ENCODE measurements around the gene WIZ. TPM values are rescaled to one million over a fixed set of nuclear protein-coding genes. Genes with fewer than 3 reads are reported as not detected.
"Not testable (repeated sequence)": the region's sequence is repeated elsewhere in the genome, so short reads cannot be mapped to it uniquely, and the experiment has no call there.

WIZ gene
- polyA plus RNA-seq, 3 donors = 15.3 to 37.3 (median 22.3) TPM

DNA sequence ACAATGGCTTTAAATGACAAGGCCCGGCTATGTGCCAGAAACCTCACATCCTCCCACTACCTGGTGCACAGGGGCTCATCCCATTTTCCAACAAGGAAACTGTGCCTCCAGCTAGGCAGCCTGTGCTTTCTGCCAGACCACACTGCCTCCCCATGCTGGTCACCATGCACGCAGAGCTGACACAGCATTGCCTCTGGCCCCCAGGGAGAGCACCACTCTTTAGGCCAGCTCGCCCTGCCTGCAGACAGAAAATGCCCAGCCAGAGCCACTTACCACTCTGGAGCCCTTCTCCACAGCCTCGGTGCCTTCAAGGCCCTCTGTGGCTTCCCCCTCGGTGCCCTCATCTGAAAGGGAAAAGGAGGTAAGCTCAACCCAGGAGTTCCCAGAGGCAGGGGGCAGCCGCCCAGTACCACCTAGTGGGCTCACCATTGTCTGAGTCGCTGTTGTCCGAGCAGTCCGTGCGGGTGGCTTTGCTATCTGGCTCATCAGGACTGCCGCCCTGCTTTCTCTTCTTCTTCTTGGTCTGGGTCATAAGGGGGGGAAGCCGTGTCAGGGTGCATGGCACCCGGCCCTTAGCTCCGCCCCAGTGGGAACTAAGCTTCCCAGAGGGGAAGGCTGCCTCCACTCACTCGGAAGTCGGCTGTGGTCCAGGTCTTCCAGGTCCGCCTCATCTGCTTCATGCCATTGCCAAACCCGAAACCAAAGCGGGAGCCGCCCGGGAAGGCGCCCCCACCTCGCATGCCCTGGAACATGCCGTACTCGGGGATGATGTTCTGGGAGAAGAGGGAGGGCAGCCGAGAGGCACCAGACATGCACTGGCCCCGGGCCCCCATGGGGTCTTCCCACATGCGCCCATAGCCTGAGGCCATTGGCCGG lies 49.0 kb downstream of the WIZ start:
- no peak overlapping the region for H3K27ac ChIP-seq (ENCODE audit: low read depth, low read length)
- 78 to 87% (median 84%) methylated on average over 29 of the region's 29 CpGs for WGBS, 3 donors

DNA sequence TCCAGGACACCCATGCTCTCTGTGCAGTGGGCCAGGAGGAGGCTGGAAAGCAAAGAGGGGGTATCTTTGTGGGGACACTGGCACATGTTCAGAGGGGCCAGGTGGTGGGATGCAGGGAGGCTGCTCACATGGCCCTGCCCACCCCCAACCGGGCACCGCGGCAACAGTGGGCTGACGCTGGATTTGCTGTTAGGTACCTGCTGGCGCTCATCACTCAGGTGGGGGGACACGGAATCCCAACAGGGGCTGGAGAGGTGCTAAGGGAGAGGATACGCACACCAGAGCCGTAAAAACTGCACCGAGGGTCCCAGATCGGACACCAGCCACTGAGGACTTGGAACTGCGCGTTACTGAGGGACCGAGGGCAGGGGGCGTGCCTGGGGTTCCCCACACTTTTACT lies 50.1 kb downstream of the WIZ start:
- WGBS, 3 donors = 92 to 97% (median 95%) methylated on average over 14 of the region's 14 CpGs
- no peak overlapping the region for H3K27ac ChIP-seq (ENCODE audit: low read depth, low read length)

DNA sequence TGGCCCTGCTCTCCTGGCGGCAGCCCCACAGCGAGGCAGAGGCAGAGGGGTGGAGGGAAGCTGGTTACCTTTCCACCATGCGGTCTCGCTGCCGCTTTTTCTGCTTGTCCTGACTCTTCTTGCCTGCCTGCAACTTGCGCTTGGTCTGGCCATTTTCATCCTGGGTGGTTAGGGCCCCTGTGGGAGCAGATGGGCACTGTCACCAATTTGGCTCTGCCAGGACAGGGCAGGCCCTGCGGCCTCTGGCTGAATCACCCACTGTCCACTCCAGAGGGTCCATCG lies 50.6 kb downstream of the WIZ start:
- H3K27ac ChIP-seq (ENCODE audit: low read depth, low read length) = no peak overlapping the region
- WGBS, 3 donors = 94 to 96% (median 95%) methylated on average over 8 of the region's 8 CpGs

DNA sequence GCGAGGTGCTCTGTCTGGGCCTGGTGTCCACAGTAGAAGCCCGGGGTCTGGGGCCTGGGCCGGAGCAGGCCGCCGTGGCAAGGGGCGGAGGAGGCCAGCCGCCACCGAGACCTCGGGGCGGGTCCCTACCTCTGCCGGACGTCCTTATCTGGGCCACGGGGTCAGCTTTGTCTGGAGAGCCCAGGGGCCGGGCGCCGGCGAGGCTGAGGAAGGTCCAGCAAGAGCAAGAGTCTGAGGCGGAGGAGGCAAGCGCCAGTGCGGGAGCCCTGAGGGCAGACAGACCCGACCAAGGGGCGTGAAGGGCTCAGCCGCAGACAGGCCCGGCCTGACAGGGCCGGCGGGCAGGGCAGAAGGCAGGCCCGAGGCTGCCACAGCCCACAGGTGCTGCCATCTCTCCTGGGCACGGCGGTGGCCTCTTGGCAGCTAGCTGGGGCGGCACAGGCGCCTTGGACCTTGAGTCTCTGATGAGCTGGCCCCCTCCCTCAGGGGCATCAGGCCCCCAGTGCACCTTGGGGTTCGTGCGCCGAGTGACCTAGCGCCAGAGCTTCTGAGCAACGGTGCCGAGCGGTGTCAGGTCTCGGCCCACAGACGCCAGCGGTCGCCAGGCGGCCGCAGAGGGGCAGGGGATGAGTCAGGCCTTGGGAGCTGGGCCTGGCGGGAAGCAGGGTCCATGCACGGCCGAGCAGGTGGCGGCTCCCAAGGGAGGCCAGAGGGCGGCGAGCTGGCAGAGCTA lies 51.1 kb downstream of the WIZ start:
- WGBS, 3 donors = 91 to 94% (median 93%) methylated on average over 37 to 50 of the region's 50 CpGs
- no peak overlapping the region for H3K27ac ChIP-seq (ENCODE audit: low read depth, low read length)

DNA sequence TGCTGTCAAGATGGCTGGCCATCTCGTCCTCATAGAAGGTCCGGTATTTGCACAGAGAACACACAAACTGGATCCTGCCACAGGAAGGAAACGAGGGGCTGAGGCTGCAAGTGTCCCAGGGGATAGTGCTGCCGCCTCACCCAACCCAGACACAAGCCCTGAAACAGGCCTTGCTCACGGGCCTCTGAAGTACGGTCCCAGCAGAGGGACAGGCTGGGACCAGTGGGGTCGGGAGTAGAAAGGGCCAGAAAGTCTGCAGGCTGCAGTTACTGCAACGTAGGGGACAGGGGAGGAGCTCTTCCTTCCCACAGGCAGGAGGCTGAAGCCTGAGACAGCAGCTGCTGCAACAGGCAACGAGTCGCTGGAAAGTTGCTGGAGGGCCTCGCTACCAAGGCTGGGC lies 52.0 kb downstream of the WIZ start:
- 70 to 84% (median 79%) methylated on average over 11 of the region's 11 CpGs for WGBS, 3 donors
- no peak overlapping the region for H3K27ac ChIP-seq (ENCODE audit: low read depth, low read length)

DNA sequence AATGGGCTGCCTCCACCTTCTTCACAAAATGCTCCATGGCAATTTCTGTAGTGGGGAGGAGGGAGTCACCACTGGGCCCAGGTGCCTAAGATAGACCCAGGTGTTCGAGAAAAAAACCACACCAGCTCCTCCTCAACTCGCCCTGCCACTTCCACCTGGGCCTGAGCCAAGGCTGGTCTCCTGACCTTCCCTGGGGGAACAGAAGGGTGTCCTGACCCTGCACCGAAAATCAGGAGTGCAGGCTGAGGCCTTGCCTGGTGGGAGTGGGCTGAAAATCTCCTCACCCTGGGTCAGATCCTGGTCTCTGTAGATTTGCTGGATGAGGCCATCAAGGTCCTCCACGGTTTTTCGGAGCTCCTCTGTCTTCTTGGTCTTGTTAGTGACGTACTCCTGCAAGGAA lies 52.5 kb downstream of the WIZ start:
- 84 to 88% (median 87%) methylated on average over 6 of the region's 6 CpGs for WGBS, 3 donors

DNA sequence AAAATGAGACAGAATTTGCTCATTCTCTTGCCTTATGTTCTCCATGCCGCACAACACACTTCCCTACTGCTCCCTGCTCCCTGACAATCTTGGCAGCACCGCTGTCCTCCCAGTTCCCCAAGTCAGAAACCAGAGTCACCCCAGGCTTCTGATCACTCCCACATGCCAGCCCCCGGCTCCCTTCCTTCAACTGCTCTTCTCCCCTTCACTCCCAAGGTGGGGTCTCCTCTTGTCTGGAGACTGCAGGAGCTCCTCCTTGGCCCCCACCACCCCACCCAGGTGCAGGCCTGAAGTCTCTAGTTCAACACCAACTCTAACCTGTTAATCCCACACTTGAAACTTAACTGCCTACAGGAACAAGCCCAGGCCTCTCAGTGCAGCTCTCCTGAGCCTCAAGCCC lies 53.3 kb downstream of the WIZ start:
- WGBS, 3 donors = 93 to 97% (median 96%) methylated on average over 3 of the region's 3 CpGs
- no peak overlapping the region for H3K27ac ChIP-seq (ENCODE audit: low read depth, low read length)

More for the DNA sequence above, 52.5 kb downstream of the WIZ start:
- no peak overlapping the region for H3K27ac ChIP-seq (ENCODE audit: low read depth, low read length)

DNA sequence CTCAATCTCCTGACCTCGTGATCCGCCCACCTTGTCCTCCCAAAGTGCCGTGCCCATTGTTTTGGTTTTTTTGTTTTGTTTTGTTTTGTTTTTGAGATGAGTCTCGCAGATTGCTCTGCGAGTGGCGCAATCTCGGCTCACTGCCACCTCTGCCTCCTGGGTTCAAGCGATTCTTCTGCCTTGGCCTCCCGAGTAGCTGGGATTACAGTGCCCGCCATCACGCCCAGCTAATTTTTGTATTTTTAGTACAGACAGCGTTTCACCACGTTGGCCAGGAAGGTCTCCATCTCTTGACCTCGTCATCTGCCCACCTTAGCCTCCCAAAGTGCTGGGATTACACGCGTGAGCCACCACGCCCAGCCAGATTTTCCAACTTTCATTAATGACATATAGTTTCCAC lies 54.5 kb downstream of the WIZ start:
- WGBS, 3 donors = 93% methylated on average over 17 of the region's 17 CpGs
- H3K27ac ChIP-seq (ENCODE audit: low read depth, low read length) = not testable (repeated sequence)

DNA sequence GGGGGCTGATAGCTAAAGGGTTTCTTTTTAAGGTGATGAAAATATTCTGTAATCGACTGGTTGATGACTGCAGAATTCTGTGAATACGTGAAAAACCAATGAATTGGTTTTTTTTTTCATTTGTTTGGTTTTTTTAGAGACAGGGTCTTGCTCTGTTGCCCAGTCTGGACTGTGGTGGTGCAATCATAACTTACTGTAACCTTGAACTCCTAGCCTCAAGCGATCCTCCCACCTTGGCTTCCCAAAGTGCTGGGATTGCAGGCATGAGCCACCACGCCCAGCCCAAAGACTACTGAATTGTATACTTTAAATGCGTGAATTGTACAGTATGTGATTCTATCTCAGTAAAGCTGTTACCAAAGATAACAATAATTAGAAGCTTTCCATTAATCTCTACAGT lies 55.3 kb downstream of the WIZ start:
- WGBS, 3 donors = 93 to 94% (median 94%) methylated on average over 5 of the region's 5 CpGs
- no peak overlapping the region for H3K27ac ChIP-seq (ENCODE audit: low read depth, low read length)

DNA sequence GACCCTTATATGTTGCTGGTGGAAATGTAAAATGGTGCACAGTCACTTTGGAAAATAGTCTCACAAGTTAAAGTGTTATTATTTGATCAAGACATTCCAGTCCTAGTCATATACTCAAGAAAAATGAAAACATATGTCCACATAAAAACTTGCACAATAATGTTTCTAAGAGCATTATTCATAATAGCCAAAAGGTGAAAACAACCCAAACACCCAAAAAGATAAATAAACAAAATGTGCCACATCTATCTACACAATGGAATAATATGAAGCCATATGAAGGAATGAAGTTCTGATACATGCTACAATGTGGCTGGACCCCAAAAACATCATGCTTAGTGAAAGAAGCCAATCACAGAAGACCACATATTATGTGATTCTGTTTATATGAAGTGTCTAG lies 55.8 kb downstream of the WIZ start:
- no peak overlapping the region for H3K27ac ChIP-seq (ENCODE audit: low read depth, low read length)

DNA sequence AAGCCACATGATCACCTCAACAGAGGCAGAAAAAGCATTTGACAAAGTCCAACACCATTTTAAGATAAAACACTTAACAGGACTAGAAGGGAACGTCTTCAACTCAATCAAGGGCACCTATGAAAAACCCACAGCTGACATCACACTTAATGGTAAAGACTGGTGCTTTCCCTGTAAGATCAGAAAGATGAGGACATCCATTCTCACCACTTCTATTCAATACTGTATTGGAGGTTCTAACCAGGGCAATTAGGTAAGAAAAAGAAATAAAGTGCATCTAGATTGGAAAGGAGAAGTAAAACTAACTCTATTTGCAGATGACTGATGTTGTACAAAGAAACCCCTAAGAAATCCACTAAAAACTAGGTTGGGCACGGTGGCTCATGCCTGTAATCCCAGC lies 58.9 kb downstream of the WIZ start:
- H3K27ac ChIP-seq (ENCODE audit: low read depth, low read length) = no peak overlapping the region
- WGBS, 3 donors = 73 to 91% (median 91%) methylated on average over 2 of the region's 2 CpGs

DNA sequence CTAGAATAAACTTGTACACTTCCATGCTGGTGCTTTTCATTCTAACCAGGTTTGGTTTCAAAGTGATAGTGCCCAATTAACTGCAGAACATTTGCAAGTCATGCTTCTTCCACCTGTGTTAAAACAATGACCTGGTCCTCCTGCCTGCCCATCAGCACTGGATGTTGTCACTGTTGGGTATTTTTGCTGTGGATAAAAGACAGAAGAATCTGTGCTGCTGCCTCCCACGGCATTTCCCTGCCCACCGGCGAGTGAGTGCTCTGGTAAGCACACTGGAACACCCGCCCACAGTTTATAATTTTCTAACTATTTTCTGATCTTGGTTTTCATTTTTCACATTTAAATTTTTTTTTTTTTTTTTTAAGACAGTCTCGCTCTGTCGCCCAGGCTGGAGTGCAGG lies 67.9 kb downstream of the WIZ start:
- no peak overlapping the region for H3K27ac ChIP-seq (ENCODE audit: low read depth, low read length)
- 90 to 95% (median 90%) methylated on average over 6 of the region's 6 CpGs for WGBS, 3 donors

DNA sequence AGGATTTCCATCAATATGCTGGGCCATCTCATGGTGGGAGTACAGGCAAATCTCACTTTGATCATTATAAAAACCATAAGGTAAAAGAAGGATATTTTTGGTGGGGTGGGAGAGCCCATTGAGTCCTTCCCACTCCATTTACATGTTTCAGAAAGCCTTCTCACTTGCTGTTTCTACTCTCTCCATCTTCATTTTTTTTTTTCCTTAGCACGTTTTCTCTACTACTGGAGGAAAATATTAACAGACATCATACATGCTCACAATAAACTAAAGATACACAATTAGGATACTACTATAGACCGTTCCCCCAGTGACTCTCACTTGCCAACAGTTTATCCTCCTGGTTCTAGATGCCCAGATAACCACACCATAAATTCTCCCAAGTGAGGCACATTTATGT lies 68.3 kb downstream of the WIZ start:
- WGBS, 3 donors = 77 to 94% (median 78%) methylated on average over 2 of the region's 2 CpGs
- H3K27ac ChIP-seq (ENCODE audit: low read depth, low read length) = no peak overlapping the region

DNA sequence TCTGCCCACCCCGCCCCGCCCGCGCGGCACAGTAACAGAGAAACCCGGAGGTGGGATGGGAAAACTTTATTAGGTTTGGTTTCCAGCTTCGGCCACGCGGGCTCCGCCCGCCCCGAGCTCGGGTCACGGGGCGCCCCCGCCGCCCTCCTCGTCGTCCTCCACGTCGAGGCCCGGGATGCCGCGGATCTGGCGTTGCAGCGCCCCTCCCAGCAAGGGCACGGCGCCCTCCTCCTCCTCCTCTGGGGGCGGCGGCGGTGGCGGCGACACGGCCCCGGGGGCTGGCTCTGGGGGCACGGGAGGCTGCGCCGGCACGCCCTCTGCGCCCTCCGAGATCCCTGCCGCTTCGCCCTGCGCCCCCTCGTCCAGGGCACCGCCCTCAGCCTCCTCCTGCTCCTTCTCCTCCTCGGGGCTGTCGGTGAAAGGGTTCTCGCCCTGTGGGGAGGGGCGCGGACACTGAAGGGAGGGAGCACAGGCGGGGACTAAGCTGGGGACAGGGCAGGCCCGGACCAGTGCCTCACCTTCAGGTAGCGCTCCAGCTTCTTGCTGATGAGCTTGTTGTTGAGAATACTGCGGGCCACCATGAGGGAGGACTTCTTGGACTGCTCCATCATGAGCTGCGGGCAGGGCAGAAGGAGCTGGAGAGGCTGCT lies 69.6 kb downstream of the WIZ start:
- no peak overlapping the region for H3K27ac ChIP-seq (ENCODE audit: low read depth, low read length)
- 1 to 4% (median 2%) methylated on average over 36 to 56 of the region's 56 CpGs for WGBS, 3 donors

DNA sequence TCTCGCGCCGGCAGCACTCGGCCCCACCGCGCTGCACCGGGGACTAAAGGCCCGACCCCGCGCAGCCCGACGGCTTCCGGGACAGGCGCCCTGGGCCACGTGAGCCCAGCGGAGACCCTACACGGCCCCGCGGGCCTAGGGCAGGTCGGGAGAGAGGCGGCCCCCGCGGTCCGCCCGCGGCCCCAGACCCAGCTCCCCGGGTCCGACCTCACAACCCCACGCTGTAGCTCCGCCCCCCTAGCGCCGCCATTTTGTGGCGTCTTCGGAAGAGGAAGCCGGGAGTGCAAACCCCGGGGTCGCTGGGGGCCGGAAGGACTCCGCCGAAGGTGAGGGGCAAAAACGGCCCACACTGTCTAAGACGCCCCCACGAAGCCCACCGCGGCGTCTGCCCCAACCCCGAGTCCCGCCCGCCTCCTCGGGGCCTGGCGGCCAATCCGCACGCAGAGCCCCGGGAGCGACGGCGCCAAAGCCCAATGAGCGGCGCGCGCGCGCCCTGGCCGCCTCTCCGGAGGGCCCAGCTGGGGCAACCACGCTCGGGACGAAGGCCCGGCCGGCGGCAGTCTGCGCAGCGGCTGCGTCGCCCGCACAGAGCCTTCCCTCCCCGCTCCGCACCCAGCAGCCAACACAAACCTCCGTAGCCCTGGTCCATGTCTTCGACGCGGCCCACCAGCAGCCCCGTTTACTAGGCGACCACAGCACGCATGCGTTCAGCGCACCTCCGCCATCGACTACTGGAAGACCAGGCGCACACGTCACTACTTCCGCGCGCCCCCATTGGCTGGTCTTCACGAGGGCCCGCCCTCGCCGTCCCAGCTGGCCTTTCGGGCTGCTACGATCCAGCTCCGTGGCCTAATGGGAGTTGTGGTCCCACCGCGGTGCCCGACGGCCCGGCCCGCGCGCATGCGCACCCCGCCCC lies 70.4 kb downstream of the WIZ start, which contains the start of gene AKAP8:
AKAP8 (minus strand) TSS at position 705 of the 916 bp plus-strand sequence; CDS start at position 649, 56 bp downstream.
- WGBS, 3 donors = 0 to 1% (median 0%) methylated on average over 90 to 111 of the region's 111 CpGs

DNA sequence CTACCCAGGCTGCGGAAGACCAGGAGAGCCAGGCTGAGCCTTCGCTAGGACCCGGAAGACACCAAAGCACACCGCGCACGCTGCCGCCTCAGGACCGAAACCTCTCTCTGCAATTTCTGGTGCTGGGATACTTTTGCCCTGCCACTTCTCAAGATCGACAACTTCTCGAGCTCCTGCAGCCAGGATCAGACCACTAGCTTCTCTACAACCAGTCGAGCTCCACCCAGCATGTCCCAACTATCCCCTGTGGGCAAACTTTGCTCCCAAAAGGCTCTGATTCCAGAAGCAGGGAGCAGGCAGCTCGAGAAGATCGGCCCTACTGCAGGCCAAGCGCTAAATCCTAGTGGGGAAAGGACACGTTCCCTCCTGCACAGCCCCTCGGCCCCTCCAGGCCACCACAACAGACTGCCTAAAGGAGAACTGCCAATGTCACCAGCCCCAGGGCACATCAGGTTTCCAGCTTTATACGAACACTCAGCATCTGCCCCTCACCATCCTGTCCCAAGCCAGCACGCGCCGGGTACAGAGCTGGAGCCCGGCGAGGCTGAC lies 71.1 kb downstream of the WIZ start:
- WGBS, 3 donors = 0% methylated on average over 22 of the region's 22 CpGs
- H3K27ac ChIP-seq (ENCODE audit: low read depth, low read length) = peak overlapping the region; percentile 75

More for the DNA sequence above, 70.4 kb downstream of the WIZ start, which contains the start of gene AKAP8:
- peak within 1 kb of the TSS; percentile 75 for H3K27ac ChIP-seq (ENCODE audit: low read depth, low read length)

DNA sequence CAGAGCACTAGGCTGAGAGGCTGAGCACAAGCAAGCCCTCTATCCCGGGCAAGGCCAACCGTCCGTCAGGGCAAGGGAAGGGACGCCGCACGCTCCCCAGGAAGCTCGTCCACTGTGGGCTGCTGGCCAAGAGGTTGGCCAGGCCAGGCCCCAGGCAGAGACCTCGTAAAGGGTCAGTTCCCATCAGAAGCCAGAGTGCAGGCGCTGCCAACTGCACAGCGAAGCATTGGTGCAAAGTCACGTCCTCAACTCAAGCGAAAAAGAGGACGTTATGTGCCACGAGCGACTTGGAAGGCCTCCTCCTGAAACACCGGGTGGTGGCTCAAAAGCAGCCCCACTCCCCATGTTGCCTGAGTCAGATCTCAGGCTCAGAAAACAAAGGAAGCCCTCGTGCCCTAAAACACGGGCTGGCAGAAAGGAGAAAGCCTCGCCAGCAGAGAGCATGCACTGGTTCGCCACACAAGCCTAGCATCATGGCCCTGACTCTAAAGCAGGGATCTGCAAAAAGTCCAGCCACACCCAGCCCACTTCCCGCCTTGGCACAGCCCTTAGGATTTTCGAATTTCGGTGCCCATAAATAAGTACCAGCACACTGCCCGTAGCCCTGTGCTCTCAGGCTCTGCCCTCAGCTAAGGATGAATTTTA lies 74.8 kb downstream of the WIZ start:
- no peak overlapping the region for H3K27ac ChIP-seq (ENCODE audit: low read depth, low read length)
- WGBS, 3 donors = 49 to 64% (median 54%) methylated on average over 24 of the region's 24 CpGs

All from adipose tissue (tissue), 3 donors.